Tibial nerve (tissue), 4 donors: ENCODE data around the gene RAPGEF5.

ENCODE experiments used
- EP300 ChIP-seq, 2 donors: sonication (generic); formaldehyde crosslinking; IDR thresholded peaks; one replicate each; pipeline ENCODE4 v1.6.1; 2017; ENCODE audit warnings: antibody characterized with exemption in 2 of 2, mild to moderate bottlenecking in 1 of 2
- TF ChIP-seq, protein P1 (sequence below), 5 experiments: fragments of 200-600 bp in 3 of 5; fragments of 450-650 bp in 2 of 5; sonication (generic) in 3 of 5; IDR thresholded peaks; one replicate each; pipeline ENCODE4 v1.5.1; 2016 to 2019; ENCODE audit warnings: antibody characterized with exemption in 5 of 5, mild to moderate bottlenecking in 3 of 5, moderate library complexity in 2 of 5

DNA sequence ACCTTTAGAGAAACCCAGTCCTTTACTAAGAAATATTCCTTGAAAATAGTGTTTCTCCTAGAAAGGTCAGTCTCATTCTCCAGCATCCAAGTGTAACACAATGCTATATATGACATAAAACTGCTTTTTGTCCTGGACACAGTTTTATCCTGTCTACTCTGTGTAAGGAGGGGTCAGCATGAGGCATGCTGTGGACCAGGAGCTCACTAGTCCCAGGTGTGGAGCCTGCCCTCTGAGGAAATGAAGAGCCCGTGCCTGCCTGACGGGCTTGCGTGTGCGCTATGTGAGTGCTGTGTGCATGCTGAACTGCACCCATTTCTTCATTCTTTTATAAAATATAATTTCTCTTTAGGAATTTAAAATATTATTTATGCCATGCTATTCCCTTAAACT lies 228.4 kb downstream of the RAPGEF5 start:
- TF ChIP-seq, protein P1, sequence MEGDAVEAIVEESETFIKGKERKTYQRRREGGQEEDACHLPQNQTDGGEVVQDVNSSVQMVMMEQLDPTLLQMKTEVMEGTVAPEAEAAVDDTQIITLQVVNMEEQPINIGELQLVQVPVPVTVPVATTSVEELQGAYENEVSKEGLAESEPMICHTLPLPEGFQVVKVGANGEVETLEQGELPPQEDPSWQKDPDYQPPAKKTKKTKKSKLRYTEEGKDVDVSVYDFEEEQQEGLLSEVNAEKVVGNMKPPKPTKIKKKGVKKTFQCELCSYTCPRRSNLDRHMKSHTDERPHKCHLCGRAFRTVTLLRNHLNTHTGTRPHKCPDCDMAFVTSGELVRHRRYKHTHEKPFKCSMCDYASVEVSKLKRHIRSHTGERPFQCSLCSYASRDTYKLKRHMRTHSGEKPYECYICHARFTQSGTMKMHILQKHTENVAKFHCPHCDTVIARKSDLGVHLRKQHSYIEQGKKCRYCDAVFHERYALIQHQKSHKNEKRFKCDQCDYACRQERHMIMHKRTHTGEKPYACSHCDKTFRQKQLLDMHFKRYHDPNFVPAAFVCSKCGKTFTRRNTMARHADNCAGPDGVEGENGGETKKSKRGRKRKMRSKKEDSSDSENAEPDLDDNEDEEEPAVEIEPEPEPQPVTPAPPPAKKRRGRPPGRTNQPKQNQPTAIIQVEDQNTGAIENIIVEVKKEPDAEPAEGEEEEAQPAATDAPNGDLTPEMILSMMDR (IDR thresholded peaks at IDR 0.05) = no peak
- no peak for TF ChIP-seq EP300 (IDR thresholded peaks at IDR 0.05)
